T-helper 1 cell treated with Interleukin-12 subunit alpha and Interleukin-12 subunit beta and Interleukin-4 antibody, amounts not matched to agents 30 μg/mL and 1 μg/mL, for 36 hours (primary cell): Measurements from ENCODE around the gene FBXO11.

Experiments
- H3K27ac Mint-ChIP-seq: one replicate; pipeline ENCODE4 v1.8.0; 2021; ENCODE audit warnings: mild to moderate bottlenecking, mixed read lengths
- H3K27me3 Mint-ChIP-seq: one replicate; pipeline ENCODE4 v1.8.0; 2021; ENCODE audit warnings: low read depth, mixed read lengths
- H3K36me3 Mint-ChIP-seq: one replicate; pipeline ENCODE4 v1.8.0; 2021; ENCODE audit warnings: low read depth, mixed read lengths
- H3K4me1 Mint-ChIP-seq: one replicate; pipeline ENCODE4 v1.8.0; 2021; ENCODE audit warnings: low read depth, mixed read lengths
- H3K4me3 Mint-ChIP-seq: one replicate; pipeline ENCODE4 v1.8.0; 2021; ENCODE audit warnings: mild to moderate bottlenecking, moderate library complexity, mixed read lengths
- H3K9me3 Mint-ChIP-seq: one replicate; pipeline ENCODE4 v1.8.0; 2021; ENCODE audit warnings: mixed read lengths

Gene FBXO11

GRCh38 chr2:47843407-47843806, 62.9 kb downstream of the FBXO11 start:
- H3K4me1 Mint-ChIP-seq: peaks cover 12% of the 10 kb centered on the region
- no peaks in the 10 kb centered on the region for H3K9me3 Mint-ChIP-seq
- H3K4me3 Mint-ChIP-seq: no peak overlapping the region
- no peak overlapping the region for H3K27ac Mint-ChIP-seq
- H3K27me3 Mint-ChIP-seq: no peaks in the 10 kb centered on the region
- H3K36me3 Mint-ChIP-seq: peaks cover 11% of the 10 kb centered on the region

GRCh38 chr2:47842846-47843245, 63.5 kb downstream of the FBXO11 start:
- H3K4me1 Mint-ChIP-seq: peaks cover 12% of the 10 kb centered on the region
- H3K36me3 Mint-ChIP-seq: peaks cover 8% of the 10 kb centered on the region
- no peaks in the 10 kb centered on the region for H3K9me3 Mint-ChIP-seq
- H3K4me3 Mint-ChIP-seq: no peak overlapping the region
- no peaks in the 10 kb centered on the region for H3K27me3 Mint-ChIP-seq
- no peak overlapping the region for H3K27ac Mint-ChIP-seq

- H3K36me3 Mint-ChIP-seq: peaks cover 15% of the 10 kb centered on the region
- no peaks in the 10 kb centered on the region for H3K27me3 Mint-ChIP-seq
- no peak overlapping the region for H3K4me3 Mint-ChIP-seq
- H3K27ac Mint-ChIP-seq: no peak overlapping the region
- no peaks in the 10 kb centered on the region for H3K9me3 Mint-ChIP-seq
- H3K4me1 Mint-ChIP-seq: peaks cover 11% of the 10 kb centered on the region
These were observed 67.6 kb downstream of the FBXO11 start for GRCh38 chr2:47838686-47839085.

GRCh38 chr2:47838249-47838648, 68.0 kb downstream of the FBXO11 start:
- H3K4me1 Mint-ChIP-seq: peaks cover 10% of the 10 kb centered on the region
- H3K27me3 Mint-ChIP-seq: no peaks in the 10 kb centered on the region
- H3K27ac Mint-ChIP-seq: no peak overlapping the region
- H3K9me3 Mint-ChIP-seq: no peaks in the 10 kb centered on the region
- H3K36me3 Mint-ChIP-seq: peaks cover 15% of the 10 kb centered on the region
- no peak overlapping the region for H3K4me3 Mint-ChIP-seq

GRCh38 chr2:47833516-47833968, 72.8 kb downstream of the FBXO11 start:
- Mint-ChIP-seq H3K27me3 (no peaks in the 10 kb centered on the region), H3K27ac (no peak overlapping the region), H3K9me3 (no peaks in the 10 kb centered on the region), H3K4me3 (no peak overlapping the region), H3K36me3 (peaks cover 34% of the 10 kb centered on the region), H3K4me1 (peaks cover 2% of the 10 kb centered on the region)

- H3K27ac Mint-ChIP-seq: no peak overlapping the region
- H3K4me3 Mint-ChIP-seq: no peak overlapping the region
- H3K4me1 Mint-ChIP-seq: no peaks in the 10 kb centered on the region
- no peaks in the 10 kb centered on the region for H3K9me3 Mint-ChIP-seq
- H3K27me3 Mint-ChIP-seq: no peaks in the 10 kb centered on the region
- peaks cover 35% of the 10 kb centered on the region for H3K36me3 Mint-ChIP-seq
These were observed 83.8 kb downstream of the FBXO11 start for GRCh38 chr2:47822518-47822917.

GRCh38 chr2:47819834-47820233, 86.5 kb downstream of the FBXO11 start:
- peaks cover 46% of the 10 kb centered on the region for H3K36me3 Mint-ChIP-seq
- H3K9me3 Mint-ChIP-seq: no peaks in the 10 kb centered on the region
- no peaks in the 10 kb centered on the region for H3K27me3 Mint-ChIP-seq
- no peak overlapping the region for H3K4me3 Mint-ChIP-seq
- no peak overlapping the region for H3K27ac Mint-ChIP-seq
- no peaks in the 10 kb centered on the region for H3K4me1 Mint-ChIP-seq

- peaks cover 49% of the 10 kb centered on the region for H3K36me3 Mint-ChIP-seq
These were observed 87.5 kb downstream of the FBXO11 start for GRCh38 chr2:47818777-47819176.

GRCh38 chr2:47815764-47816163, 90.5 kb downstream of the FBXO11 start:
- H3K27ac Mint-ChIP-seq: no peak overlapping the region
- H3K27me3 Mint-ChIP-seq: no peaks in the 10 kb centered on the region
- H3K4me3 Mint-ChIP-seq: no peak overlapping the region
- H3K4me1 Mint-ChIP-seq: peaks cover 5% of the 10 kb centered on the region
- peaks cover 61% of the 10 kb centered on the region for H3K36me3 Mint-ChIP-seq
- H3K9me3 Mint-ChIP-seq: no peaks in the 10 kb centered on the region

More at GRCh38 chr2:47818777-47819176, 87.5 kb downstream of the FBXO11 start:
- Mint-ChIP-seq H3K27me3 (no peaks in the 10 kb centered on the region), H3K27ac (no peak overlapping the region), H3K4me3 (no peak overlapping the region), H3K9me3 (no peaks in the 10 kb centered on the region), H3K4me1 (no peaks in the 10 kb centered on the region)

- H3K4me1 Mint-ChIP-seq: peaks cover 11% of the 10 kb centered on the region
- H3K27ac Mint-ChIP-seq: no peak overlapping the region
- H3K36me3 Mint-ChIP-seq: peaks cover 50% of the 10 kb centered on the region
- no peaks in the 10 kb centered on the region for H3K27me3 Mint-ChIP-seq
- no peaks in the 10 kb centered on the region for H3K9me3 Mint-ChIP-seq
- no peak overlapping the region for H3K4me3 Mint-ChIP-seq
These were observed 94.6 kb downstream of the FBXO11 start for GRCh38 chr2:47811668-47812067.

GRCh38 chr2:47810850-47811249, 95.4 kb downstream of the FBXO11 start:
- Mint-ChIP-seq H3K9me3 (no peaks in the 10 kb centered on the region), H3K36me3 (peaks cover 52% of the 10 kb centered on the region), H3K27ac (no peak overlapping the region), H3K4me3 (no peak overlapping the region), H3K27me3 (no peaks in the 10 kb centered on the region), H3K4me1 (peaks cover 11% of the 10 kb centered on the region)

GRCh38 chr2:47809903-47810302, 96.4 kb downstream of the FBXO11 start:
- Mint-ChIP-seq H3K4me3 (no peak overlapping the region), H3K9me3 (no peaks in the 10 kb centered on the region), H3K27me3 (no peaks in the 10 kb centered on the region), H3K27ac (no peak overlapping the region), H3K36me3 (peaks cover 53% of the 10 kb centered on the region), H3K4me1 (peaks cover 11% of the 10 kb centered on the region)

- Mint-ChIP-seq H3K27me3 (no peaks in the 10 kb centered on the region), H3K9me3 (peaks cover 1% of the 10 kb centered on the region), H3K4me1 (peaks cover 11% of the 10 kb centered on the region), H3K36me3 (peaks cover 56% of the 10 kb centered on the region), H3K27ac (no peak overlapping the region), H3K4me3 (no peak overlapping the region)
These were observed 97.7 kb downstream of the FBXO11 start for GRCh38 chr2:47808614-47809013.

GRCh38 chr2:47805850-47806249, 100.4 kb downstream of the FBXO11 start:
- Mint-ChIP-seq H3K27me3 (no peaks in the 10 kb centered on the region), H3K27ac (no peak overlapping the region), H3K36me3 (peaks cover 58% of the 10 kb centered on the region), H3K9me3 (peaks cover 10% of the 10 kb centered on the region), H3K4me3 (no peak overlapping the region), H3K4me1 (peaks cover 6% of the 10 kb centered on the region)

GRCh38 chr2:47803770-47804169, 102.5 kb downstream of the FBXO11 start:
- Mint-ChIP-seq H3K9me3 (peaks cover 10% of the 10 kb centered on the region), H3K27ac (no peak overlapping the region), H3K4me1 (peaks cover 8% of the 10 kb centered on the region), H3K36me3 (peaks cover 75% of the 10 kb centered on the region), H3K27me3 (no peaks in the 10 kb centered on the region), H3K4me3 (no peak overlapping the region)

- H3K9me3 Mint-ChIP-seq: peaks cover 10% of the 10 kb centered on the region
- no peak overlapping the region for H3K27ac Mint-ChIP-seq
- H3K36me3 Mint-ChIP-seq: peaks cover 78% of the 10 kb centered on the region
- no peak overlapping the region for H3K4me3 Mint-ChIP-seq
- peaks cover 11% of the 10 kb centered on the region for H3K4me1 Mint-ChIP-seq
- H3K27me3 Mint-ChIP-seq: no peaks in the 10 kb centered on the region
These were observed 102.9 kb downstream of the FBXO11 start for GRCh38 chr2:47803363-47803762.
